Gastroesophageal sphincter (tissue), 3 donors: ENCODE results near the gene BRD4.
A peak's percentile ranks its signal among the peaks of the same experiment; 100 is the strongest.

ENCODE experiments used
- POLR2AphosphoS5 ChIP-seq: sonication (generic); formaldehyde crosslinking; IDR thresholded peaks from one replicate; pipeline ENCODE4 v1.6.1; 2017; ENCODE audit warnings: antibody characterized with exemption
- TF ChIP-seq, protein P1 (sequence below), 4 experiments: fragments of 200-600 bp in 2 of 4; fragments of 450-650 bp in 2 of 4; sonication (generic) in 1 of 4; IDR thresholded peaks; one replicate each; pipeline ENCODE4 v1.5.1; 2017 to 2019; ENCODE audit warnings: antibody characterized with exemption in 4 of 4, mild to moderate bottlenecking in 2 of 4, moderate library complexity in 2 of 4

GRCh38 chr19:15323496-15324235 lies 8.7 kb downstream of the BRD4 start:
- TF ChIP-seq, protein P1, sequence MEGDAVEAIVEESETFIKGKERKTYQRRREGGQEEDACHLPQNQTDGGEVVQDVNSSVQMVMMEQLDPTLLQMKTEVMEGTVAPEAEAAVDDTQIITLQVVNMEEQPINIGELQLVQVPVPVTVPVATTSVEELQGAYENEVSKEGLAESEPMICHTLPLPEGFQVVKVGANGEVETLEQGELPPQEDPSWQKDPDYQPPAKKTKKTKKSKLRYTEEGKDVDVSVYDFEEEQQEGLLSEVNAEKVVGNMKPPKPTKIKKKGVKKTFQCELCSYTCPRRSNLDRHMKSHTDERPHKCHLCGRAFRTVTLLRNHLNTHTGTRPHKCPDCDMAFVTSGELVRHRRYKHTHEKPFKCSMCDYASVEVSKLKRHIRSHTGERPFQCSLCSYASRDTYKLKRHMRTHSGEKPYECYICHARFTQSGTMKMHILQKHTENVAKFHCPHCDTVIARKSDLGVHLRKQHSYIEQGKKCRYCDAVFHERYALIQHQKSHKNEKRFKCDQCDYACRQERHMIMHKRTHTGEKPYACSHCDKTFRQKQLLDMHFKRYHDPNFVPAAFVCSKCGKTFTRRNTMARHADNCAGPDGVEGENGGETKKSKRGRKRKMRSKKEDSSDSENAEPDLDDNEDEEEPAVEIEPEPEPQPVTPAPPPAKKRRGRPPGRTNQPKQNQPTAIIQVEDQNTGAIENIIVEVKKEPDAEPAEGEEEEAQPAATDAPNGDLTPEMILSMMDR (IDR thresholded peaks at IDR 0.05) = no peak
- peak; percentile 71 for TF ChIP-seq POLR2AphosphoS5
